ENCODE data around the gene BECN2.
A peak's percentile ranks its signal among the peaks of the same experiment; 100 is the strongest.
"Not testable (repeated sequence)": the region's sequence is repeated elsewhere in the genome, so short reads cannot be mapped to it uniquely, and the experiment has no call there.

The BECN2 gene

GRCh38 chr1:241979926-241980325, 22.4 kb downstream of the BECN2 start:
- DNase-seq = no peak

- no peak for DNase-seq
These were observed 28.2 kb downstream of the BECN2 start for GRCh38 chr1:241985787-241986186.

GRCh38 chr1:241988389-241988930, 30.9 kb downstream of the BECN2 start:
- not testable (repeated sequence) for DNase-seq

- DNase-seq = no peak
These were observed 32.5 kb downstream of the BECN2 start for GRCh38 chr1:241990040-241990439.

- no peak for DNase-seq
These were observed 35.2 kb downstream of the BECN2 start for GRCh38 chr1:241992734-241993133.

- DNase-seq = no peak
These were observed 36.6 kb downstream of the BECN2 start for GRCh38 chr1:241994171-241994570.

GRCh38 chr1:241997401-241997998, 39.9 kb downstream of the BECN2 start:
- no peak for DNase-seq

- peak; percentile 38 for DNase-seq
These were observed 40.9 kb downstream of the BECN2 start for GRCh38 chr1:241998412-241998921.

GRCh38 chr1:241999026-241999425, 41.5 kb downstream of the BECN2 start, which contains the start of gene MAP1LC3C:
Gene MAP1LC3C (minus strand): TSS chr1:241999098. CDS start chr1:241999008, 90 bp downstream.
- DNase-seq = no peak

GRCh38 chr1:242000434-242000833, 42.9 kb downstream of the BECN2 start:
- no peak for DNase-seq

GRCh38 chr1:242002072-242002471, 44.5 kb downstream of the BECN2 start:
- DNase-seq = no peak

- no peak for DNase-seq
These were observed 44.9 kb downstream of the BECN2 start for GRCh38 chr1:242002510-242002909.

GRCh38 chr1:242004751-242005495, 47.4 kb downstream of the BECN2 start:
- no peak for DNase-seq

GRCh38 chr1:242005866-242006535, 48.4 kb downstream of the BECN2 start:
- no peak for DNase-seq

- no peak for DNase-seq
These were observed 49.4 kb downstream of the BECN2 start for GRCh38 chr1:242006976-242007375.

All from CD4-positive, alpha-beta T cell treated with Interleukin-12 subunit alpha and Interleukin-12 subunit beta, for 1 hour (primary cell).